ENCODE data around the gene CHRM2.

The CHRM2 gene

GRCh38 chr7:136891850-136892249 is 23.4 kb downstream of the CHRM2 start:
- no peak overlapping the region for H3K4me3 ChIP-seq (ENCODE audit: low read depth, low read length)

DNA sequence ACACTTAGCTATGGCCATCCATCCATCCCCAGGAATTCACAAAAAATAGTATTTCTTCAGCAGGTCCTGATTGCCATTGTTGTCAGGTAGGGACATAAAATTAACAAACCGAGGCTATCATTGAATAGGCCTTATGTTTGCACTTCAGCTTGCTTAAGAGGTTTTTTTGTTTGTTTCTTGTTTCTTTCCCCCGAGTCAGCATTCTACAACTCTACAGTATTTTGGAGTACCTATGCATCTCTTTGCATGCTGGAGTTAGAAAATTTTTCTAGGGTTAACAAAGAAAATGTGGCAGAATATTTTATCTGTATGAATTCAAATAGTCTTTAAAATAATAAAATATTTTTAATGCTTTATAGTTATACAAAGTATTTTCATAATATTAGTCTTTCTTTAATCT is 26.3 kb downstream of the CHRM2 start:
- no peak overlapping the region for H3K4me3 ChIP-seq (ENCODE audit: low read depth, low read length)

GRCh38 chr7:136897676-136898075 is 29.2 kb downstream of the CHRM2 start:
- no peak overlapping the region for H3K4me3 ChIP-seq (ENCODE audit: low read depth, low read length)

GRCh38 chr7:136900005-136900404 is 31.6 kb downstream of the CHRM2 start:
- H3K4me3 ChIP-seq (ENCODE audit: low read depth, low read length), result no peak overlapping the region

- no peak overlapping the region for H3K4me3 ChIP-seq (ENCODE audit: low read depth, low read length)
Observed at GRCh38 chr7:136910771-136911170, 42.3 kb downstream of the CHRM2 start.

DNA sequence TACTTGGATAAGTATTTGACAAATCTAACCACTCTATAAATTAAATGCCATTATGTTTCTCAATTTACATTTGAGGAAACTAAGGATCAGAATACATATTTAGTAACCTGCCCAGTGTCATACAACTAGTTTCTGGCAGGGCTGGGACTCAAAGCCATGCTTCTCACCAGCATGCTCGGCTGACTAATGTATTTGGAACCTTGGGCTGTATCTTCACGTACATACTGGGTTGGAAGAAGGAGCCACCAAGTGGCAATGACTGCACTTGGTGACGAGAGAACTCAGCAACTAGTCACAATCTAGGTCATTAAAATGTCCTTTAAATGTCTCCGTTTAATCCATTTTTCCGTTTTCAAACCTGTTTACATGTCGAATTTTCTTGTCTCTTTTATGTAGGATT is 42.9 kb downstream of the CHRM2 start:
- no peak overlapping the region for H3K4me3 ChIP-seq (ENCODE audit: low read depth, low read length)

DNA sequence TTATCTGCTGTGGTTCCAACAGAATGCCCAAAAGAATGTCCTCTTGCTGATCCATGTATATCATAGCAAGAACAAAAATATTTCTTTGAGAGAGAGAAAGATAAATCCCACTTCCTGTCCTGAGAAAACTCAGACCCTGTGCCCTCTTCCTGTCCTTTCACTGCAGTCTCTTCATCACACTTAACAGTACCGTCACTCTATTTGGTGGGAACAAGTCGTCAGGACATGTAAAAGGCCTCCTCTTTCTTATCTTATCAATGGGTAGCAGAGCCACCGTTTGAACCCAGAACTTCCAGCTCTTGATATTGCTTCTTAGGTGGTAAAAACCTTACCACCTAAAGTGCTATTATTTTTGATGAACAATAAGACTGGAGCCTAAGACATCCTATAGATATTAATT is 43.9 kb downstream of the CHRM2 start:
- H3K4me3 ChIP-seq (ENCODE audit: low read depth, low read length), result no peak overlapping the region

- H3K4me3 ChIP-seq (ENCODE audit: low read depth, low read length), result no peak overlapping the region
Observed at GRCh38 chr7:136914016-136914415, 45.6 kb downstream of the CHRM2 start.

GRCh38 chr7:136919820-136920219 is 51.4 kb downstream of the CHRM2 start:
- H3K4me3 ChIP-seq (ENCODE audit: low read depth, low read length), result no peak overlapping the region

DNA sequence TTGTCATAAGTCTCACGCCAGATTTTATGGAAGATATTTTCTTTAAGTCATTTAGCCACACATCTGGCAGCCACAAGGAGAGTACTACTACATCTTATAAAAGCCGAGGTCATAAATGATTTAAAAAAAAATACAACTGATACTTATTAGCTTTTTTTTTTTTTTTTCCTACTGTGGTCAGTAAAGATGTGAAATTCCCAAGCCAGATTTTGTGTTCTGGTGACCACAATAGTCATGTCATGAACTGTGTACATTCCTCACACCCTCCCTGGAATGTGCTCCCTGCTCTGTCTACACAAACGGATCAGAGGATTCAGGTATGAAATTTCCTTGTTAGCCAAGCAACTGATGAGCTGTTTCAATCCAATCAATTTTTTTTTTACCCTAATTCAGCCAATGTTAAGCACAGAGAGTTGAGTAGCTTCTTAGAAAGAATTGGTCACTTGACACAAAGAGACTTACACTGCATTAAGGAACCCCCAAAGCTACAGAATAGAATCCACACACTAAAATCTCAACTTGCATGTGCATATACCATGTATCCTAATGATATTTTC is 54.7 kb downstream of the CHRM2 start:
- no peak overlapping the region for H3K4me3 ChIP-seq (ENCODE audit: low read depth, low read length)

GRCh38 chr7:136925044-136925443 is 56.6 kb downstream of the CHRM2 start:
- H3K4me3 ChIP-seq (ENCODE audit: low read depth, low read length), result no peak overlapping the region

DNA sequence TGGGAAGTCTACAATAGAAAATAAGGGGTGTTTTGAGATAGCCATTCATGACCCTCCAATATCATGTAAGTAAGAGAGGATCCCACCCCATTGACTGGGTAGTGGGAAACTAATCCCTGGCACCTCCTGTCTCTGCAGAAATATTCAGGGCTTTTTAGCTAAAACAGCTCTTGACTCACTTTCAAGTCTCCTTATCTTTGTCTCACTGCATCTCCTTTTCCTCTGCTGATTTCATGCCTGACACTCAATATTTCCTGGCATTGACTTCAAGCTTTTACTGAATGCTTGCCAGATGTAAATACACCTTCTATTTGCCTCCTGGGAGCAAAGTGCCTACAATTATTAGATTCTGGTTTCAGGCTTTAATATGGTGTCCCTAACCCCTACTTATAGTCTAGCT is 57.1 kb downstream of the CHRM2 start:
- H3K4me3 ChIP-seq (ENCODE audit: low read depth, low read length), result no peak overlapping the region

- H3K4me3 ChIP-seq (ENCODE audit: low read depth, low read length), result no peak overlapping the region
Observed at GRCh38 chr7:136931169-136931867, 62.9 kb downstream of the CHRM2 start.

GRCh38 chr7:136937436-136937835 is 69.0 kb downstream of the CHRM2 start:
- H3K4me3 ChIP-seq (ENCODE audit: low read depth, low read length), result no peak overlapping the region

- H3K4me3 ChIP-seq (ENCODE audit: low read depth, low read length), result no peak overlapping the region
Observed at GRCh38 chr7:136938476-136938875, 70.0 kb downstream of the CHRM2 start.

DNA sequence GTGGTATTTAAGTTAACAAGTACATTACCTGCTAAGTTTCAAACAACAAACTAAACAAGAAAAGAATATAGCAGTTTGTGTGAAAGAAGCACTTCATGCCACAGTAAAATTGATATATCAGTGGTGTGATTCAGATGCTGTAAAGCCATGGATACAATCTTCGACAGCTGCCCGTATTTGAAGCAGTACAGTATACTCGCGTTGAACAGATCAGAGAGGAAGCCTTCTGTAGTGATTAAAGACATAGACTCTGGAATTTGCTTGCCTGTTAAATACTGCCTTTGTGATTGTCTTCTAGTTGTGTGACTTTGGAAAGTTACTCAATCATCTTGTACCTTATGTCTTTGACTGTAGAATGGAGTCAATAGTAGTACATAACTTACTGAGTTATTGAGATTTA is 71.7 kb downstream of the CHRM2 start:
- H3K4me3 ChIP-seq (ENCODE audit: low read depth, low read length), result no peak overlapping the region

DNA sequence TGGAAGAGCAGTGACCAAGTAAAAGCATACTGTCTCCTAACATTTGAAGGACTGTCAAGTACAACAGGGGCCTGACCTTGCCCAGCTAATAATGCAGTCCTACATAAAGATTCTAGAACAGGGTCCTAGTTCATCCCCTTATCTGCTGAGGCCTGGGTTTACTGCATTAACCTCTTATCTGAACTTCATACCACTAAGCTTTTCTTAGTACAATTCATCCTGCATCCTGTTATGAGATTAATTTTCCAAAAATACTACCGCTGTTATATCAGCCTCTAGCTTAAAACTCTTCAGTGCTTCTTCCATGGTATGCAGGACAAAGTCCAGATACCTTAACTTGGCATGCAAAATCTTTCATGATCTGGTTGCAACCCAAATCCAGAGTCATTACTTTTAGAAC is 72.5 kb downstream of the CHRM2 start:
- H3K4me3 ChIP-seq (ENCODE audit: low read depth, low read length), result no peak overlapping the region

- no peak overlapping the region for H3K4me3 ChIP-seq (ENCODE audit: low read depth, low read length)
Observed at GRCh38 chr7:136941816-136942215, 73.4 kb downstream of the CHRM2 start.

DNA sequence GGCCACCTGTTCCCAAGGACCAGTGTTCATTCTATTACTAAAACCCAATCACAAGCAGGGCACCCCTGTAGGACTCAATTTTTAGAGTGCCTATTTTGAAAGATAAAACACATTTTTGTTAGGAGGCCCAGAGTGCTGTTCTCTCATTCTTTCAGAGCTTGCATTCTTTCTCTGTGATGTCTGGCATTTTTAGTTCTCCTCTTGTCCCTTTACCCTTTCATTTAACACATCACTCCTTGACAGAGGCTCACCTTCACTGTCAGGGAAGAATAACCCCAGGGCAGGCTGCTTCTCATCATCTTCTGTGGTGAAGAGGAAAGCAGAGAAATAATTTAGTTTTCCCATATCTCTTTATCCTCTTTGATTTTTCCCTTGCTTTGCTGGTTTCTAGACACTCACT is 73.9 kb downstream of the CHRM2 start:
- H3K4me3 ChIP-seq (ENCODE audit: low read depth, low read length), result no peak overlapping the region

- H3K4me3 ChIP-seq (ENCODE audit: low read depth, low read length), result no peak overlapping the region
Observed at GRCh38 chr7:136942994-136943393, 74.5 kb downstream of the CHRM2 start.

- H3K4me3 ChIP-seq (ENCODE audit: low read depth, low read length), result no peak overlapping the region
Observed at GRCh38 chr7:136947347-136947746, 78.9 kb downstream of the CHRM2 start.

GRCh38 chr7:136950331-136950730 is 81.9 kb downstream of the CHRM2 start:
- no peak overlapping the region for H3K4me3 ChIP-seq (ENCODE audit: low read depth, low read length)

- H3K4me3 ChIP-seq (ENCODE audit: low read depth, low read length), result no peak overlapping the region
Observed at GRCh38 chr7:136953386-136953785, 84.9 kb downstream of the CHRM2 start.
